CD4-positive, alpha-beta T cell treated with Interleukin-17A for 1 hour (primary cell): ENCODE measurements around the gene IRAK2.
A peak's percentile ranks its signal among the peaks of the same experiment; 100 is the strongest.
"Not testable (repeated sequence)": the region's sequence is repeated elsewhere in the genome, so short reads cannot be mapped to it uniquely, and the experiment has no call there.

Source experiments
- DNase-seq: peaks from one replicate; pipeline ENCODE4 v3.0.0-alpha.2; 2020

Gene IRAK2

GRCh38 chr3:10164546-10165393 lies at the start of gene IRAK2:
IRAK2 (plus strand) TSS chr3:10164919; CDS start chr3:10164955, 36 bp downstream.
- peak; percentile 61 for DNase-seq

GRCh38 chr3:10115326-10116137 lies 49.2 kb upstream of the IRAK2 start, which contains the start of gene BRK1:
BRK1 (plus strand) TSS chr3:10115675; CDS start chr3:10115702, 27 bp downstream.
- peak; percentile 96 for DNase-seq

GRCh38 chr3:10116138-10116460 lies 48.6 kb upstream of the IRAK2 start:
- no peak for DNase-seq

GRCh38 chr3:10116928-10117327 lies 47.8 kb upstream of the IRAK2 start:
- DNase-seq = no peak

GRCh38 chr3:10119376-10119775 lies 45.3 kb upstream of the IRAK2 start:
- no peak for DNase-seq

- DNase-seq = no peak
These were observed 43.7 kb upstream of the IRAK2 start for GRCh38 chr3:10121064-10121463.

- no peak for DNase-seq
These were observed 42.0 kb upstream of the IRAK2 start for GRCh38 chr3:10122724-10123123.

- not testable (repeated sequence) for DNase-seq
These were observed 28.8 kb upstream of the IRAK2 start for GRCh38 chr3:10135872-10136271.

- no peak for DNase-seq
These were observed 28.2 kb upstream of the IRAK2 start for GRCh38 chr3:10136426-10137005.

- DNase-seq = no peak
These were observed 27.5 kb upstream of the IRAK2 start for GRCh38 chr3:10137178-10137577.

GRCh38 chr3:10140996-10141546 lies 23.6 kb upstream of the IRAK2 start:
- no peak for DNase-seq

GRCh38 chr3:10142707-10143560 lies 21.8 kb upstream of the IRAK2 start:
- DNase-seq = peak; percentile 27

GRCh38 chr3:10145685-10146084 lies 19.0 kb upstream of the IRAK2 start:
- no peak for DNase-seq

- no peak for DNase-seq
These were observed 15.5 kb upstream of the IRAK2 start for GRCh38 chr3:10149226-10149625.

- no peak for DNase-seq
These were observed 13.7 kb upstream of the IRAK2 start for GRCh38 chr3:10150987-10151386.

- no peak for DNase-seq
These were observed 10.2 kb upstream of the IRAK2 start for GRCh38 chr3:10154335-10155122.

- DNase-seq = no peak
These were observed 9.6 kb upstream of the IRAK2 start for GRCh38 chr3:10155123-10155472.

- no peak for DNase-seq
These were observed 9.1 kb upstream of the IRAK2 start for GRCh38 chr3:10155658-10156057.

- no peak for DNase-seq
These were observed 7.7 kb upstream of the IRAK2 start for GRCh38 chr3:10157031-10157430.

GRCh38 chr3:10158555-10158954 lies 6.2 kb upstream of the IRAK2 start:
- DNase-seq = not testable (repeated sequence)

GRCh38 chr3:10160346-10160745 lies 4.4 kb upstream of the IRAK2 start:
- DNase-seq = no peak

GRCh38 chr3:10160925-10161324 lies 3.8 kb upstream of the IRAK2 start:
- no peak for DNase-seq
